ENCODE results near the gene CD207. TPM values are rescaled to one million over a fixed set of nuclear protein-coding genes. Genes with fewer than 3 reads are reported as not detected.

Gene CD207
- total and polyA plus RNA-seq, 2 of the 8 experiments (the other 6 are each of a cell fraction or from before 2014, with no cell fraction given): not detected

DNA sequence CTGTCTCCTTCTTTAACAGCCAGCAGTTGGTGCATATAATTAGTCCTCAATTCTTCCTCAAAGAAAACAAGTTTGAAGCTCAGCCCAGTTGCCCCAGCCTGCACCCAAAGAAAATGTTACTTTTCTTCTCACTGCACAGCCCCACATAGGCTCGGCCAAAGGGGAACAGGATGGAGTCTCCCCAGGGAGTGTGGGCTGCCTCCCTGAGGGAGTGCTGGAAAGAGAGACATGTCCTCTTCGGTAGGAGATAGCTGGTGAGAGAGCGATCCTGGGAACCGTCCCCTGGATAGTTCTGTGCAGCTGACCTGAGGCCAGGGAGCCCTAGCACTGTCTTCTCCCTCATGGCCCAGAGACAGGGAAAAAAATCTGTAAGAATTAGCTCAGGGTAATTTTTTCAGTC is 37.9 kb upstream of the CD207 start:
- H3K14ac ChIP-seq (ENCODE audit: insufficient read length): no peak overlapping the region
- no peaks in the 10 kb centered on the region for H3K23me2 ChIP-seq (ENCODE audit: low read depth, low read length)
- H3K27me3 ChIP-seq (replicated peaks in 1 of 4; ENCODE audit: control insufficient read depth in 3 of 4, extremely low read depth in 1 of 4, insufficient read depth in 3 of 4, low read length in 3 of 4): peaks cover 6 to 42% (median 22%) of the 10 kb centered on the region in 4 experiments
- no peak overlapping the region for H4K91ac ChIP-seq (replicated peaks; ENCODE audit: insufficient read length, low read length)
- no peak overlapping the region for H4K5ac ChIP-seq (ENCODE audit: insufficient read length, low read depth, low read length)
- H4K8ac ChIP-seq (ENCODE audit: extremely low read depth, insufficient read depth, low read length): no peak overlapping the region
- H3K9me3 ChIP-seq (ENCODE audit: insufficient read depth in 2 of 2, low read depth in 1 of 2, low read length in 1 of 2): no peaks in the 10 kb centered on the region
- FAIRE-seq (no peak), DNase-seq (ENCODE audit: low read depth in 1 of 2, low spot score in 2 of 2) (no peak)
- no peak overlapping the region for H3K18ac ChIP-seq (ENCODE audit: extremely low read depth, low read length)
- no peak overlapping the region for H2AFZ ChIP-seq (ENCODE audit: low read length)
- H2BK15ac ChIP-seq (ENCODE audit: low read length): no peak overlapping the region
- no peak overlapping the region for H3K23ac ChIP-seq (ENCODE audit: insufficient read length)
- POLR2A ChIA-PET (ENCODE audit: partially characterized antibody): interaction anchor here (0.9 kb wide), 1 partner anchor 48 kb away, joined by 3 read pairs; no protein-coding TSS in a partner anchor
- H3K4me2 ChIP-seq (ENCODE audit: insufficient read depth in 1 of 2, low read depth in 2 of 2, low read length in 2 of 2): no peak overlapping the region
- no peak overlapping the region for H3K56ac ChIP-seq (replicated peaks; ENCODE audit: insufficient read length, low read depth, low read length)
- no peaks in the 10 kb centered on the region for H3K79me2 ChIP-seq (ENCODE audit: control insufficient read depth in 1 of 2, insufficient read depth in 2 of 2, low read length in 2 of 2)
- no peak overlapping the region for H2AK5ac ChIP-seq (ENCODE audit: low read depth, low read length)
- no peaks in the 10 kb centered on the region for H3K36me3 ChIP-seq (ENCODE audit: control insufficient read depth in 2 of 4, insufficient read depth in 4 of 4, low read length in 3 of 4)
- peaks cover 0 to 2% of the 10 kb centered on the region in 2 experiments for H4K20me1 ChIP-seq (replicated peaks in 1 of 2; ENCODE audit: control insufficient read depth in 1 of 2, insufficient read depth in 2 of 2, low read length in 2 of 2)
- H3K79me1 ChIP-seq (ENCODE audit: low read depth, low read length): no peaks in the 10 kb centered on the region
- no peak overlapping the region for H2BK20ac ChIP-seq (ENCODE audit: low read length)
- no peaks in the 10 kb centered on the region for H3K4me1 ChIP-seq (replicated peaks in 1 of 4; ENCODE audit: control insufficient read depth in 3 of 4, insufficient read depth in 4 of 4, low read length in 3 of 4)
- no peak overlapping the region for H2BK12ac ChIP-seq (ENCODE audit: low read depth, low read length)
- no peak overlapping the region for H3K4ac ChIP-seq (replicated peaks; ENCODE audit: insufficient read length, low read depth, low read length)
- 70% methylated on average over 4 of the region's 4 CpGs; no CpG with 5 or more reads in 1 of the 2 experiments for WGBS, 2 experiments (ENCODE audit: extremely low coverage in 1 of 2, insufficient coverage in 1 of 2, insufficient read length in 1 of 2, insufficient replicate concordance in 2 of 2, low coverage in 1 of 2, low lambda C conversion rate in 2 of 2, missing lambda C conversion rate in 1 of 2)
- H3K4me3 ChIP-seq (ENCODE audit: extremely low read depth in 1 of 4, insufficient read depth in 2 of 4, low read depth in 3 of 4, low read length in 4 of 4): no peak overlapping the region
- no peak overlapping the region for H2BK5ac ChIP-seq (ENCODE audit: low read depth, low read length)
- H2BK120ac ChIP-seq (replicated peaks; ENCODE audit: low read depth, low read length): no peak overlapping the region
- H3K27ac ChIP-seq (ENCODE audit: low read depth, low read length): no peak overlapping the region
- CTCF ChIA-PET (ENCODE audit: partially characterized antibody): interaction anchor here (1.2 to 21.7 kb wide), 13 partner anchors 11 to 105 kb away, joined by 3 to 513 read pairs (median 54); partner anchors contain the start of genes ADD2, ATP6V1B1 and FIGLA
- H3K9ac ChIP-seq (replicated peaks in 1 of 4; ENCODE audit: extremely low read depth in 1 of 4, low read depth in 3 of 4, low read length in 3 of 4): no peak overlapping the region
- TF ChIP-seq CHD2 (IDR thresholded peaks at IDR 0.05; ENCODE audit: low read length): no peak
- TF ChIP-seq EP300 (IDR thresholded peaks at IDR 0.05; ENCODE audit: borderline replicate concordance in 1 of 2, low read depth in 2 of 2, low read length in 2 of 2): no peak
- no peak for TF ChIP-seq RFX5 (IDR thresholded peaks at IDR 0.05; ENCODE audit: borderline replicate concordance, low read depth, low read length)
- no peak for TF ChIP-seq JUND (IDR thresholded peaks at IDR 0.05; ENCODE audit: low read length)
- TF ChIP-seq NRF1 (IDR thresholded peaks at IDR 0.05; ENCODE audit: low read depth, low read length): no peak
- TF ChIP-seq SP4 (IDR thresholded peaks at IDR 0.05; ENCODE audit: low read length): no peak
- TF ChIP-seq CTCF (IDR thresholded peaks at IDR 0.05; ENCODE audit: control extremely low read depth in 1 of 3, insufficient read depth in 1 of 3, low read depth in 1 of 3, low read length in 3 of 3): no peak
- no peak for TF ChIP-seq HDAC6 (IDR thresholded peaks at IDR 0.05; ENCODE audit: low read depth, low read length)
- no peak for TF ChIP-seq SUZ12 (IDR thresholded peaks at IDR 0.05; ENCODE audit: low read length)
- TF ChIP-seq ATF3 (IDR thresholded peaks at IDR 0.05; ENCODE audit: insufficient read depth, low read depth, low read length): no peak
- no peak for TF ChIP-seq NANOG (IDR thresholded peaks at IDR 0.05; ENCODE audit: insufficient read depth, low read depth, low read length, poor library complexity, severe bottlenecking)

All from H1 (cell line).